ENCODE data around the gene METTL25B.

- TF ChIP-seq POLR2AphosphoS5 (IDR thresholded peaks at IDR 0.05) (no peak), CTCF (IDR thresholded peaks at IDR 0.05) (no peak), EP300 (IDR thresholded peaks at IDR 0.05) (no peak), POLR2A (IDR thresholded peaks at IDR 0.05) (no peak)
These were observed 24.9 kb upstream of the METTL25B start for GRCh38 chr1:156703336-156703735.

All from stomach (tissue), 4 donors.